PC-3 (cell line): ENCODE results near the gene PKNOX2.

ENCODE experiments used
- CTCF ChIP-seq: fragments of 300-600 bp; sonication (generic); conservative IDR thresholded peaks from 2 replicates; pipeline ENCODE4 v1.5.1; 2017; ENCODE audit warnings: antibody characterized with exemption, low read depth, mild to moderate bottlenecking, low read length
- EZH2 ChIP-seq: fragments of 300-600 bp; sonication (generic); IDR thresholded peaks from one replicate; pipeline ENCODE4 v1.6.1; 2017; ENCODE audit warnings: antibody characterized with exemption, mild to moderate bottlenecking, low read length; ENCODE audit not compliant: unreplicated experiment
- EZH2phosphoT487 ChIP-seq: fragments of 300-600 bp; sonication (generic); IDR thresholded peaks from 2 replicates; pipeline ENCODE4 v1.6.1; 2018; ENCODE audit warnings: mild to moderate bottlenecking, antibody characterized with exemption, low read length, borderline replicate concordance

DNA sequence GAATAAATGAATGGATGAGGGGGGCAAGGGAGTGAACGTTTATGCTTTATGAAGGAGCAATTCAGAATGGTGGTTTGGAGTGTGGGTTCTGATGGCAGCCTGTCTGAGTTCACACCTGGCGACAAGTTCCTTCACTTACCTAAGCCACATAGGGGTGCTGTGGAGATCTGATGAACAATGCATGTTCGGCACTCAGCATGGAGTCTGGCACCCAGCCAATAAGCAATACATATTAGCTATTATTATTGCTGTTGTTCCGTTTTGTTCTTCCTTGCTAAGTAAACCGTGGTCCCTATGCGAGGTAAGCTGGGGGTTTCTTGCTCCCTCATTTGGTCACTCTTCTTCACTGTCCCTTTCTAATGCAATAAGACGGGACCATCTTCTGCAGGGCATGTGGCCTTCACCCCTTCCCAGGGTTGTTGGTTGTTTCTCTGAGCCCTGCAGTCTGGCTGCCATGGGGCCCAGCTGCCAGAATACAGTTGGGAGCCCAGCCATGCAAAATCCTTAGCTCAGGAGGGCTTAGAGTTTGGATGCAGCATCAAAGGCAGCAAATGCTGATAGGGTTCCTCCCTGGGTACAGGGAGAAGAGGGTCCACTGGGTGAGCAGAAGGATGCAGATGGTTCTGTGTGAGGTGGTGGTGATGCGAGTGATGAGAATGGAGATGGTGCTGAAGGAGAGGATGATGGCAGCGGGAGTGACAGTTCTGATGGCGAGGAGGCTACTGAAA lies 6.4 kb upstream of the PKNOX2 start:
- no peak for TF ChIP-seq EZH2phosphoT487
- TF ChIP-seq CTCF, result no peak
- TF ChIP-seq EZH2, result no peak
